HG03066 (cell line): ENCODE results near the gene MAGI1.

Source experiments
- ATAC-seq: cut with Tn5 transposase; IDR thresholded peaks from one replicate; pipeline ENCODE4 v1.9.1; 2021; ENCODE audit warnings: low read depth; ENCODE audit not compliant: unreplicated experiment

Gene MAGI1

GRCh38 chr3:65658401-65658800 is 380.3 kb downstream of the MAGI1 start:
- no peak for ATAC-seq

GRCh38 chr3:65655061-65655460 is 383.7 kb downstream of the MAGI1 start:
- no peak for ATAC-seq

GRCh38 chr3:65653731-65654130 is 385.0 kb downstream of the MAGI1 start:
- no peak for ATAC-seq

GRCh38 chr3:65650247-65650646 is 388.5 kb downstream of the MAGI1 start:
- no peak for ATAC-seq

GRCh38 chr3:65647369-65647768 is 391.3 kb downstream of the MAGI1 start:
- no peak for ATAC-seq

GRCh38 chr3:65642883-65643282 is 395.8 kb downstream of the MAGI1 start:
- ATAC-seq, result no peak

GRCh38 chr3:65641777-65642176 is 396.9 kb downstream of the MAGI1 start:
- ATAC-seq, result no peak

GRCh38 chr3:65641045-65641444 is 397.7 kb downstream of the MAGI1 start:
- no peak for ATAC-seq

GRCh38 chr3:65639444-65639843 is 399.3 kb downstream of the MAGI1 start:
- ATAC-seq, result no peak

GRCh38 chr3:65638301-65638700 is 400.4 kb downstream of the MAGI1 start:
- ATAC-seq, result no peak

- ATAC-seq, result no peak
Measured at GRCh38 chr3:65636326-65636725, 402.4 kb downstream of the MAGI1 start.

- ATAC-seq, result no peak
Measured at GRCh38 chr3:65635657-65636056, 403.1 kb downstream of the MAGI1 start.

- no peak for ATAC-seq
Measured at GRCh38 chr3:65633018-65633638, 405.6 kb downstream of the MAGI1 start.

GRCh38 chr3:65632414-65632813 is 406.3 kb downstream of the MAGI1 start:
- no peak for ATAC-seq

GRCh38 chr3:65628978-65629377 is 409.7 kb downstream of the MAGI1 start:
- no peak for ATAC-seq

GRCh38 chr3:65627062-65627461 is 411.7 kb downstream of the MAGI1 start:
- no peak for ATAC-seq

- ATAC-seq, result no peak
Measured at GRCh38 chr3:65625305-65625704, 413.4 kb downstream of the MAGI1 start.

- ATAC-seq, result no peak
Measured at GRCh38 chr3:65623362-65623761, 415.4 kb downstream of the MAGI1 start.

- no peak for ATAC-seq
Measured at GRCh38 chr3:65619888-65620287, 418.8 kb downstream of the MAGI1 start.

GRCh38 chr3:65619451-65619881 is 419.3 kb downstream of the MAGI1 start:
- ATAC-seq, result no peak

- no peak for ATAC-seq
Measured at GRCh38 chr3:65618599-65618998, 420.1 kb downstream of the MAGI1 start.

- ATAC-seq, result no peak
Measured at GRCh38 chr3:65617787-65618186, 420.9 kb downstream of the MAGI1 start.

- ATAC-seq, result no peak
Measured at GRCh38 chr3:65617209-65617608, 421.5 kb downstream of the MAGI1 start.
